ENCODE measurements around the gene PLPP7.

- TF ChIP-seq POLR2A (IDR thresholded peaks at IDR 0.05): no peak
- no peak for TF ChIP-seq CTCF (IDR thresholded peaks at IDR 0.05)
- no peak for TF ChIP-seq EP300 (IDR thresholded peaks at IDR 0.05)
These were observed 1.3 kb upstream of the PLPP7 start for GRCh38 chr9:131288217-131288616.
